WTC11 (cell line): ENCODE data around the gene BICDL1. TPM values are rescaled to one million over a fixed set of nuclear protein-coding genes. Genes with fewer than 3 reads are reported as not detected.
A peak's percentile ranks its signal among the peaks of the same experiment; 100 is the strongest.

ENCODE experiments used
- ATAC-seq: fragments of 200-7000 bp; cut with Tn5 transposase; 2 replicates; pipeline ENCODE4 v1.10.0; 2021; ENCODE audit warnings: mild to moderate bottlenecking, moderate library complexity
- CTCF ChIA-PET: fragments of 300-600 bp; sonication (Branson Sonifier 250); formaldehyde crosslinking; loops from one replicate; lab custom pipeline; 2021; ENCODE audit warnings: antibody characterized with exemption; lab: Charles Lee
- POLR2A ChIA-PET: fragments of 350-600 bp; sonication (Branson Sonifier 250); formaldehyde crosslinking; loops from one replicate; lab custom pipeline; 2021; ENCODE audit warnings: antibody characterized with exemption; lab: Charles Lee
- DNase-seq: peaks from one replicate; pipeline ENCODE4 v3.0.0; 2021; ENCODE audit warnings: low spot score
- H3K27ac Mint-ChIP-seq: 2 replicates; pipeline ENCODE4 v1.8.0; 2021; ENCODE audit warnings: mixed read lengths
- H3K27me3 Mint-ChIP-seq: 2 replicates; pipeline ENCODE4 v1.8.0; 2021; ENCODE audit warnings: low read depth, mild to moderate bottlenecking, moderate library complexity, mixed read lengths
- H3K36me3 Mint-ChIP-seq: 2 replicates; pipeline ENCODE4 v1.8.0; 2021; ENCODE audit warnings: mixed read lengths
- H3K4me1 Mint-ChIP-seq: 2 replicates; pipeline ENCODE4 v1.8.0; 2022; ENCODE audit warnings: mixed read lengths
- H3K4me3 Mint-ChIP-seq: 2 replicates; pipeline ENCODE4 v1.8.0; 2021; ENCODE audit warnings: mild to moderate bottlenecking, moderate library complexity, mixed read lengths
- H3K9me3 Mint-ChIP-seq: 2 replicates; pipeline ENCODE4 v1.8.0; 2021; ENCODE audit warnings: mixed read lengths
- ATF6 ChIP-seq: sonication (generic); formaldehyde crosslinking; IDR thresholded peaks from 2 replicates; pipeline ENCODE4 v1.8.1; 2023; ENCODE audit warnings: mild to moderate bottlenecking, missing genetic modification reagents
- CTCF ChIP-seq: fragments of 200-600 bp; IDR thresholded peaks from 2 replicates; pipeline ENCODE4 v1.8.0; 2022; ENCODE audit warnings: antibody characterized with exemption
- ELF4 ChIP-seq: sonication (generic); formaldehyde crosslinking; IDR thresholded peaks from 2 replicates; pipeline ENCODE4 v1.8.1; 2022; ENCODE audit warnings: low read depth, mild to moderate bottlenecking, moderate library complexity, missing genetic modification reagents
- EMX1 ChIP-seq: fragments of 250-450 bp; sonication (Bioruptor Pico); IDR thresholded peaks from 2 replicates; pipeline ENCODE4 v1.8.0; 2021; ENCODE audit warnings: mild to moderate bottlenecking
- ETV6 ChIP-seq: sonication (generic); formaldehyde crosslinking; IDR thresholded peaks from 2 replicates; pipeline ENCODE4 v1.8.1; 2022; ENCODE audit warnings: mild to moderate bottlenecking, missing genetic modification reagents
- FOXK1 ChIP-seq: sonication (generic); formaldehyde crosslinking; IDR thresholded peaks from 2 replicates; pipeline ENCODE4 v1.8.0; 2022; ENCODE audit warnings: mild to moderate bottlenecking, moderate library complexity, missing genetic modification reagents
- FOXP1 ChIP-seq: sonication (generic); formaldehyde crosslinking; IDR thresholded peaks from 2 replicates; pipeline ENCODE4 v1.8.0; 2022; ENCODE audit warnings: missing genetic modification reagents, mild to moderate bottlenecking, moderate library complexity, borderline replicate concordance
- GTF2I ChIP-seq: fragments of 250-450 bp; sonication (Bioruptor Pico); conservative IDR thresholded peaks from 2 replicates; pipeline ENCODE4 v1.4.0; 2021; ENCODE audit warnings: mild to moderate bottlenecking
- MLX ChIP-seq: sonication (generic); formaldehyde crosslinking; IDR thresholded peaks from 2 replicates; pipeline ENCODE4 v1.8.1; 2023; ENCODE audit warnings: mild to moderate bottlenecking, missing genetic modification reagents, moderate library complexity
- MXD4 ChIP-seq: fragments of 250-450 bp; sonication (Bioruptor Pico); IDR thresholded peaks from 2 replicates; pipeline ENCODE4 v1.8.0; 2021; ENCODE audit warnings: mild to moderate bottlenecking, moderate library complexity, borderline replicate concordance
- NFATC4 ChIP-seq: fragments of 250-450 bp; sonication (Bioruptor Pico); IDR thresholded peaks from 2 replicates; pipeline ENCODE4 v1.9.0; 2021; ENCODE audit warnings: mild to moderate bottlenecking
- USF2 ChIP-seq: sonication (generic); formaldehyde crosslinking; IDR thresholded peaks from 2 replicates; pipeline ENCODE4 v1.8.1; 2023; ENCODE audit warnings: mild to moderate bottlenecking, missing genetic modification reagents, moderate library complexity
- ZNF219 ChIP-seq: sonication (generic); formaldehyde crosslinking; IDR thresholded peaks from 2 replicates; pipeline ENCODE4 v1.8.0; 2023; ENCODE audit warnings: missing genetic modification reagents, mild to moderate bottlenecking, borderline replicate concordance
- ZNF281 ChIP-seq: sonication (generic); formaldehyde crosslinking; IDR thresholded peaks from 2 replicates; pipeline ENCODE4 v1.8.0; 2023; ENCODE audit warnings: mild to moderate bottlenecking, missing genetic modification reagents
- total RNA-seq: library from RNA; stranded (reverse); gene quantifications from 3 replicates; pipeline ENCODE4 v1.2.3, GENCODE V29; 2021

Gene BICDL1
- total RNA-seq, 1 experiment from 2014 or later, result 23.1 TPM

- ATAC-seq, result peak; percentile 60
- Mint-ChIP-seq H3K36me3 (peaks cover 27% of the 10 kb centered on the region), H3K9me3 (no peaks in the 10 kb centered on the region), H3K27me3 (no peaks in the 10 kb centered on the region), H3K4me3 (no peak overlapping the region), H3K4me1 (peaks cover 21% of the 10 kb centered on the region), H3K27ac (no peak overlapping the region)
- CTCF ChIA-PET, result interaction anchor here (0.8 to 2.0 kb wide), 8 partner anchors 8 to 200 kb away, joined by 3 to 9 read pairs (median 3); partner anchors contain the start of genes BICDL1, PXN and SIRT4
- POLR2A ChIA-PET, result interaction anchor here (0.5 to 1.2 kb wide), 3 partner anchors 10 to 378 kb away, joined by 3 to 6 read pairs (median 3); partner anchors contain the start of gene RAB35
- DNase-seq, result peak; percentile 35
- TF ChIP-seq FOXP1 (CRISPR knock-in tag) (0 out of 2 replicates have a peak, but pooled peaks have one; percentile 29), CTCF (no peak)
These were observed 113.4 kb downstream of the BICDL1 start for GRCh38 chr12:120102189-120103043.

- CTCF ChIA-PET, result interaction anchor here (1.0 to 2.0 kb wide), 7 partner anchors 8 to 199 kb away, joined by 3 to 9 read pairs (median 3); partner anchors contain the start of genes BICDL1, PXN and SIRT4
- H3K9me3 Mint-ChIP-seq, result no peaks in the 10 kb centered on the region
- DNase-seq, result no peak
- no peaks in the 10 kb centered on the region for H3K27me3 Mint-ChIP-seq
- peaks cover 24% of the 10 kb centered on the region for H3K4me1 Mint-ChIP-seq
- H3K4me3 Mint-ChIP-seq, result no peak overlapping the region
- H3K36me3 Mint-ChIP-seq, result peaks cover 26% of the 10 kb centered on the region
- TF ChIP-seq FOXK1 (CRISPR knock-in tag) (no peak), ATF6 (no peak), NFATC4 (CRISPR knock-in tag) (no peak), ELF4 (CRISPR knock-in tag) (no peak), MXD4 (no peak), ETV6 (CRISPR knock-in tag) (no peak), GTF2I (CRISPR knock-in tag) (no peak), USF2 (no peak), ZNF219 (CRISPR knock-in tag) (no peak), EMX1 (CRISPR knock-in tag) (no peak), ZNF281 (no peak), MLX (CRISPR knock-in tag) (no peak)
- TF ChIP-seq, all 79 proteins: peak for 0
- ATAC-seq, result no peak
- POLR2A ChIA-PET, result interaction anchor here (1.2 kb wide), 1 partner anchor 13 kb away, joined by 6 read pairs; the partner anchor contains the start of gene RAB35
- H3K27ac Mint-ChIP-seq, result no peak overlapping the region
These were observed 114.0 kb downstream of the BICDL1 start for GRCh38 chr12:120103044-120103338.
